GM23248 (cell line): Measurements from ENCODE around the gene CDHR1. TPM values are rescaled to one million over a fixed set of nuclear protein-coding genes. Genes with fewer than 3 reads are reported as not detected.
"Not testable (repeated sequence)": the region's sequence is repeated elsewhere in the genome, so short reads cannot be mapped to it uniquely, and the experiment has no call there.

Experiments used
- DNase-seq: peaks from one replicate; pipeline ENCODE4 v3.0.0-alpha.2; 2015
- H2AFZ ChIP-seq: fragments of 200-600 bp; sonication (generic); 2 replicates; pipeline ENCODE4 v1.6.1; 2016; ENCODE audit warnings: antibody characterized with exemption
- H3F3A ChIP-seq: fragments of 200-600 bp; sonication (generic); 2 replicates; pipeline ENCODE4 v1.6.1; 2016; ENCODE audit warnings: mild to moderate bottlenecking, antibody characterized with exemption, mixed run types; ENCODE audit not compliant: insufficient read depth
- H3K27ac ChIP-seq: fragments of 200-600 bp; sonication (generic); 2 replicates; pipeline ENCODE4 v1.5.1; 2016; ENCODE audit warnings: mild to moderate bottlenecking
- H3K27me3 ChIP-seq: fragments of 200-600 bp; sonication (generic); replicated peaks from 2 replicates; pipeline ENCODE4 v1.6.1; 2016; ENCODE audit warnings: mild to moderate bottlenecking; ENCODE audit not compliant: insufficient read depth
- H3K36me3 ChIP-seq: fragments of 200-600 bp; sonication (generic); 2 replicates; pipeline ENCODE4 v1.6.1; 2016; ENCODE audit warnings: low read depth, mild to moderate bottlenecking
- H3K4me1 ChIP-seq: fragments of 200-600 bp; sonication (generic); 2 replicates; pipeline ENCODE4 v1.6.1; 2016; ENCODE audit warnings: mild to moderate bottlenecking; ENCODE audit not compliant: insufficient read depth
- H3K4me2 ChIP-seq: fragments of 200-600 bp; sonication (generic); one replicate; pipeline ENCODE4 v1.6.1; 2016; ENCODE audit warnings: mild to moderate bottlenecking; ENCODE audit not compliant: unreplicated experiment
- H3K4me3 ChIP-seq: fragments of 200-600 bp; sonication (generic); 2 replicates; pipeline ENCODE4 v1.5.1; 2016; ENCODE audit warnings: mild to moderate bottlenecking
- H3K79me2 ChIP-seq: fragments of 200-600 bp; sonication (generic); 2 replicates; pipeline ENCODE4 v1.6.1; 2016; ENCODE audit warnings: mild to moderate bottlenecking; ENCODE audit not compliant: insufficient read depth
- H3K9ac ChIP-seq: fragments of 200-600 bp; sonication (generic); 2 replicates; pipeline ENCODE4 v1.6.1; 2016; ENCODE audit warnings: mild to moderate bottlenecking
- H3K9me2 ChIP-seq: fragments of 200-600 bp; sonication (generic); 2 replicates; pipeline ENCODE4 v1.6.1; 2016; ENCODE audit warnings: mixed run types, mild to moderate bottlenecking, moderate library complexity; ENCODE audit not compliant: insufficient read depth
- H3K9me3 ChIP-seq: fragments of 200-600 bp; sonication (generic); one replicate; pipeline ENCODE4 v1.6.1; 2017; ENCODE audit warnings: low read depth
- H4K20me1 ChIP-seq: fragments of 200-600 bp; sonication (generic); 2 replicates; pipeline ENCODE4 v1.6.0; 2016; ENCODE audit not compliant: insufficient read depth
- EZH2 ChIP-seq: fragments of 200-600 bp; sonication (generic); IDR thresholded peaks from 2 replicates; pipeline ENCODE4 v1.6.1; 2018; ENCODE audit warnings: antibody characterized with exemption, mild to moderate bottlenecking; ENCODE audit not compliant: insufficient read depth, poor library complexity, severe bottlenecking
- EZH2phosphoT487 ChIP-seq: fragments of 200-600 bp; sonication (generic); IDR thresholded peaks from 2 replicates; pipeline ENCODE4 v1.6.1; 2018; ENCODE audit warnings: antibody characterized with exemption, moderate library complexity, mild to moderate bottlenecking, low read depth; ENCODE audit not compliant: insufficient read depth
- WGBS, 2 experiments: methylation state at CpG; one replicate each; pipeline ENCODE4 v1.1.6; 2015 to 2017; ENCODE audit warnings: low lambda C conversion rate in 2 of 2, low coverage in 1 of 2; ENCODE audit errors: missing lambda C conversion rate in 2 of 2; 5-methylcytosine and 5-hydroxymethylcytosine counted together
- in situ Hi-C: fragments of 300-500 bp; cut with MboI; formaldehyde crosslinking; loops from 2 replicates; pipeline ENCODE4 v1.15.0; 2020
- polyA plus RNA-seq: library from polyadenylated mRNA; unstranded; fragments of >200 nt; fragmentation: Nextera tagmentation; extraction: Ambion mirVana; gene quantifications from 2 replicates; pipeline ENCODE4 v1.2.1, GENCODE V29; 2016
- total RNA-seq: library from RNA; depleted of rRNA; stranded (reverse); fragments of >200 nt; shearing (Covaris generic); gene quantifications from 2 replicates; pipeline ENCODE4 v1.2.3, GENCODE V29; 2014

Gene CDHR1
- total and polyA plus RNA-seq, 2 experiments from 2014 or later, result not detected

- Histone ChIP-seq H3K36me3 (no peaks in the 10 kb centered on the region), H3K79me2 (no peaks in the 10 kb centered on the region), H3F3A (no peaks in the 10 kb centered on the region), H3K27me3 (no peaks in the 10 kb centered on the region), H3K9ac (no peak overlapping the region), H3K4me3 (no peak overlapping the region), H3K4me1 (no peaks in the 10 kb centered on the region), H3K9me2 (no peaks in the 10 kb centered on the region), H3K9me3 (no peaks in the 10 kb centered on the region), H4K20me1 (no peaks in the 10 kb centered on the region), H3K27ac (no peak overlapping the region), H3K4me2 (no peak overlapping the region), H2AFZ (no peak overlapping the region)
- TF ChIP-seq EZH2phosphoT487 (no peak), EZH2 (no peak)
- no peak for DNase-seq
- in situ Hi-C loops, result no loop called here
- 50 to 53% methylated on average over 4 of the region's 4 CpGs for WGBS, 2 experiments
Observed at GRCh38 chr10:84166620-84167288, 27.6 kb upstream of the CDHR1 start.

GRCh38 chr10:84167289-84167653, 27.1 kb upstream of the CDHR1 start:
- H3K9me3 ChIP-seq, in situ Hi-C loops: not testable (repeated sequence)
- 46 to 53% methylated on average over 2 of the region's 2 CpGs for WGBS, 2 experiments

GRCh38 chr10:84168382-84168781, 26.0 kb upstream of the CDHR1 start:
- H3K9me2 ChIP-seq, H3K36me3 ChIP-seq, H3K9ac ChIP-seq, H3F3A ChIP-seq, H3K4me2 ChIP-seq, H3K27me3 ChIP-seq, H3K27ac ChIP-seq, H3K4me1 ChIP-seq, H3K9me3 ChIP-seq, DNase-seq, H3K4me3 ChIP-seq, H2AFZ ChIP-seq, H4K20me1 ChIP-seq, H3K79me2 ChIP-seq, in situ Hi-C loops: not testable (repeated sequence)
- 76 to 80% methylated on average over 10 of the region's 10 CpGs for WGBS, 2 experiments

More at GRCh38 chr10:84167289-84167653, 27.1 kb upstream of the CDHR1 start:
- H3K9me2 ChIP-seq, H3F3A ChIP-seq, H3K27me3 ChIP-seq, H3K27ac ChIP-seq, H3K4me3 ChIP-seq, DNase-seq, H3K79me2 ChIP-seq, H3K36me3 ChIP-seq, H3K4me2 ChIP-seq, H2AFZ ChIP-seq, H4K20me1 ChIP-seq, H3K9ac ChIP-seq, H3K4me1 ChIP-seq: not testable (repeated sequence)

GRCh38 chr10:84171237-84171636, 23.1 kb upstream of the CDHR1 start:
- H3K27me3 ChIP-seq, H3K36me3 ChIP-seq, H2AFZ ChIP-seq, H4K20me1 ChIP-seq, H3F3A ChIP-seq, H3K9me2 ChIP-seq, H3K9me3 ChIP-seq, H3K79me2 ChIP-seq, H3K4me1 ChIP-seq, H3K4me2 ChIP-seq, DNase-seq, H3K4me3 ChIP-seq, H3K27ac ChIP-seq, H3K9ac ChIP-seq, in situ Hi-C loops: not testable (repeated sequence)
- WGBS, 2 experiments, result 22 to 25% methylated on average over 2 of the region's 2 CpGs

- H3K9ac ChIP-seq, H3K9me2 ChIP-seq, H2AFZ ChIP-seq, H3K4me2 ChIP-seq, in situ Hi-C loops, H3K36me3 ChIP-seq, H3K27ac ChIP-seq, H3K27me3 ChIP-seq, H3K4me1 ChIP-seq, H4K20me1 ChIP-seq, DNase-seq, H3K79me2 ChIP-seq, H3K4me3 ChIP-seq, H3K9me3 ChIP-seq, H3F3A ChIP-seq: not testable (repeated sequence)
- WGBS, 2 experiments, result 64 to 65% methylated on average over 21 of the region's 21 CpGs
Observed at GRCh38 chr10:84171700-84172466, 22.5 kb upstream of the CDHR1 start.
